ENCODE data around the gene SYNGR1.

Gene SYNGR1

DNA sequence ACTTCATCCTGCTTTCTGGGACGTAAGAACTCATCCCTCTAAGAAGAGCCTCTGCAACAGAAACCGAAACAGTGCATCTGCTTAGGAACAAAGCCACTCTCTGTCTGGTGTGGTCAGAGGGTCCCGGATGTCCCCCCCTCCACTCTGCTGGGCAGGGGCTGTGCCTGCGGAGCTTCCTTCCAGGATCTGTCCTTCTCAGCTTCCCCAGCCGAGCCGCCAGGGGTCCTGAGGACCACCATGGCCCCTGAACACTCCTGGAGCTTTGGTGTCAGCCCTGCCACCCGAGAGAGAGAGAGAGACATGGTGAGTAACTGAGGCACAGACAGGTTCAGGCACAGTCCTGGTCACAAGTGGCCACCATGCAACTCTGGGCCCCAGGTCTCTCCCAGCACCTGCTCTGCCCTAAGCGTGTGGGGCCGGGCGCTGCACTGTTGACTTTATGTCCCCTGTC, 82.6 kb downstream of the SYNGR1 start:
- DNase-seq: no peak

DNA sequence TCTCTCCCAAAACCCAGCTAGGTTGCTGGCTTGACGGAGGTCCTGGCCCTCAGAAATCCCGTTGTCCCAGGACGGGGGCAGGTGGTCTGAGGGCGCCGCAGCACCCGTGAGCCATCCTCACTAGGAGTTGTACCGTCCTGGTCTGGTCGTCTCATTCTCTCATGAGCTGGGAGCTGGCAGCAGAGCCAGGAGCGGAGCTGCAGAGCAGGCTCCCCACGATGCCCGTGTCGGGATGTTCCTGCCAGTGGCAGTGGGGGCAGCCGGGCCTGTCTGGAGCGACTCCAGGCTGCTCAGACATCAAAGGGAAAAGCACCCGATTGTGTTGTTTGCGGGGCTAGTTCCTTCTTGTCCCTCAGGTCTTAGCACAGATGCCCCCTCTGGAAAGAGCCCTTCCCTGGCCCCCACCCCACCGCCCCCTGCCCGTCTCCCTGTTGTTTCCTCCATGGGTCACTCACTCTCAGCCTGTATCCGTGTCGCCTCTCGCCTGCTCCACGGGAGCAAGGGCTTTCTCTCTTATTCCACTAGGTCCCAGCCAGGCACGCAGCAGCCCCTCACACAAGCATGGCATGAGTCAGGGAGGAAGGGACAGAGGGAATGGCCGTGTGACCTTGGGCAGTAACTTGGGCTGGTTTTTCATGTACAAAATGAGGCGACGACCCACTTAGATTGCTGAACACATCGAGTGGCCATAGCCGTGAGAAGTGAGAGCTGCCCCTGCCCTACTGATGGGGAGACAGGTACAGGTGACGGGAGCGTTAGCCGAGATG, 83.9 kb downstream of the SYNGR1 start:
- no peak for DNase-seq

DNA sequence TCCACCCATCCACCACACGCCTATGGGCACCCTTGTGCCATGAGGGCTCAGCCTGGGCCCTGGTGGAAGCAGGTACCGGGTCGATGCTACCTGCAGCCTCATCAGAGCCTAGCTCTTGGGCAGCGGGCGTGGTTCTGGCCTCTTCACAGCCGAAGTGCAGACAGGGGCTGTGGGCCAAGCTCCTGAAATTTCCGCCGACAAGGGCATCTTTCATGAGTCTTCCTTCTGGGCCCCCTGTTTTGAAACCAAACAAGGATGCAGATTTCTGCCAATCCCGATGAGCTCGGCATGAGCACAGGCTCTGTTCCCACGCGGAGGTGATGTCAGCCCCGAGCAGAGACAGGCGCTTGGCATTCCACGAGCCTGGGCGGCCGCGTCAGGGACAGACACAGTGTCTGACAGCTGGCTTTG, 84.5 kb downstream of the SYNGR1 start:
- DNase-seq: peak; percentile 24

DNA sequence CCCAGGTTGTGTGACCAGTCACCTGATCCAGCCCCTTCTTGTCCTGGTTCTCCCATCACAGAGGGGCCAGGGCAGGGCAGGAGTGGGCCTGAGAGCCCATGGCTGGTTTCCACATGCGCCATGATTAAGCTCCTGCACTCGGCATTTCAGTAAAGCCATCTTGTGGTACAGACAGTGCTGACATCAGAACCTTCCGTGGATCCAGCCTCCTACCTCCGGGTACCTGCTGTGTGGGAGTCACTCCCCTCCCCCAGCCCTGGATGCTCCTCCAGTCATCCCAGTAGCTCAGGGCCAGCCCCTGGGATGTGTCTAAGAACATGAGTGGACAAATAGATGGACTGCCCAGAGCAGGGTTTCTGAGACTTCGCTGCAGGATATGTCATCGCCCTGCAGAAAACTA, 84.9 kb downstream of the SYNGR1 start:
- DNase-seq: no peak
